Frontal cortex (tissue), 4 donors: Measurements from ENCODE around the gene RHBDL3. TPM values are rescaled to one million over a fixed set of nuclear protein-coding genes. Genes with fewer than 3 reads are reported as not detected.

Experiments
- DNase-seq, 2 donors: peaks; one replicate each; pipeline ENCODE4 v3.0.0; 2012; ENCODE audit warnings: low spot score in 2 of 2
- FAIRE-seq: peaks from 2 replicates; lab custom pipeline; 2012; peaks lifted over from hg19 to GRCh38; lab: Jason Lieb, UNC
- total RNA-seq: library from RNA; depleted of rRNA; stranded (reverse); fragments of >200 nt; gene quantifications from one replicate; pipeline ENCODE4 v1.2.3, GENCODE V29; 2014
- donor health status: control.
- donor health status: control.
- donor health status: control.

Gene RHBDL3
- total RNA-seq, 1 donor from 2014 or later, result 1.6 TPM

GRCh38 chr17:32266051-32266388 is 388 bp downstream of the RHBDL3 start:
- DNase-seq, result no peak
- no peak for FAIRE-seq

GRCh38 chr17:32266389-32267301 is 1.0 kb downstream of the RHBDL3 start:
- FAIRE-seq (no peak), DNase-seq (peak in 1 of 2 donors; percentile 46)

- FAIRE-seq (no peak), DNase-seq (no peak)
Observed at GRCh38 chr17:32267690-32268205, 2.1 kb downstream of the RHBDL3 start.

- DNase-seq (no peak), FAIRE-seq (no peak)
Observed at GRCh38 chr17:32268734-32269288, 3.2 kb downstream of the RHBDL3 start.

GRCh38 chr17:32269377-32269776 is 3.7 kb downstream of the RHBDL3 start:
- FAIRE-seq, result no peak
- DNase-seq, result peak in 1 of 2 donors; percentile 58

GRCh38 chr17:32271844-32272243 is 6.2 kb downstream of the RHBDL3 start:
- DNase-seq (no peak), FAIRE-seq (no peak)

- FAIRE-seq, result no peak
- DNase-seq, result no peak
Observed at GRCh38 chr17:32274101-32274500, 8.5 kb downstream of the RHBDL3 start.

DNA sequence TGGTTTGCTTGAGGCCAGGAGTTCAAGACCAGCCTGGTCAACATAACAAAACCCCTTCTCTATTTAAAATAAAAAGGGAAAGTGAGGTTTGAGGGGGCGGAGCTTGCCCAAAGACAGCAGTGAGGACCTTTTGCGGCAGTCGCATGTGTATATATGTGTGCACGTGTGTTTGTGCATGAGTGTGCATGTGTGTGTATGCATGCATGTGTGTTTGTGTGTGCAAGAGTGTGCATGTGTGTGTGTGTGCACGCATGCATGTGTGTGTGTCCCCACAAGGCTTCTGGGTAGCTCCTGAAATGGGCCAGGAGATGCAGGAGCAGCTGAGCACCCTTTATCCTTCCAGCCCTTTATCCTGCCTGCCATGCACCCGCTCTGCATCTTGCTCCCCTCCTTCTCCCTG is 9.0 kb downstream of the RHBDL3 start:
- no peak for FAIRE-seq
- DNase-seq, result no peak

GRCh38 chr17:32275060-32276042 is 9.7 kb downstream of the RHBDL3 start:
- DNase-seq (peak in 1 of 2 donors; percentile 55), FAIRE-seq (no peak)

GRCh38 chr17:32276171-32276601 is 10.6 kb downstream of the RHBDL3 start:
- no peak for DNase-seq
- FAIRE-seq, result no peak

DNA sequence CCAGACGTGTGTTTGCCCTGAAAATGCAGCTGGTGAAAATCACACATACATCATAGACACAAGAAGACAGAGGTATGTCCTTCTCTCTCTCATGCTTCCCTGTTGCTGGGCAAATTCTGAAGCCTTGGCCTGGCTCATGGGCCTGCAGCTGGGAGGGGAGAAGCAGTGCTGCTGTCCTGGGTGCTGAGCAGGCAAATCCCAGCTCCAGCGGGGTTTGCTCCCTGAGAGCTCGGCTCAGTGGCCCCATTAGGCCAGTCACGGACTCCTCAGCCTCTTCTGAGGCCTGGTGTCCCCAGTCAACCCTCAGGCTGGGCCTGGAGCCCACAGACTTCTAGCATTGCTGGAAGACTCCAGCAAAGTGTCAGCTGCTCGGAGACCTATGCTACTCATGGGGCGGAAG is 11.7 kb downstream of the RHBDL3 start:
- DNase-seq, result no peak
- no peak for FAIRE-seq

DNA sequence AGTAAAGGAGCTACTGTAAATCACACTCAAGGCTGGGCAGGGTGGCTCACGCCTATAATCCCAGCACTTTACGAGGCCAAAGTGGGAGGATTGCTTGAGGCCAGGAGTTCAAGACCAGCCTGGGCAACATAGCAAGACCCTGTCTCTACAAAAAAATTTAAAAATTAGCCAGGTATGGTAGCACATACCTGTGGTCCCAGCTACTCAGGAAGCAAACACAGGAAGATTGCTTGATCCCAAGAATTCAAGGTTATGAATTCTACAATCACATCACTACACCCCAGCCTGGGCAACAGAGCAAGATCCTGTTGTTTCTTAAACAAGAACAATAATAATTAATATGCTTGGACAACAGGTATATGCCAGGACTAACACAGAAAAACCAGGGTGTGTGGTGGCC is 13.2 kb downstream of the RHBDL3 start:
- FAIRE-seq (no peak), DNase-seq (no peak)

DNA sequence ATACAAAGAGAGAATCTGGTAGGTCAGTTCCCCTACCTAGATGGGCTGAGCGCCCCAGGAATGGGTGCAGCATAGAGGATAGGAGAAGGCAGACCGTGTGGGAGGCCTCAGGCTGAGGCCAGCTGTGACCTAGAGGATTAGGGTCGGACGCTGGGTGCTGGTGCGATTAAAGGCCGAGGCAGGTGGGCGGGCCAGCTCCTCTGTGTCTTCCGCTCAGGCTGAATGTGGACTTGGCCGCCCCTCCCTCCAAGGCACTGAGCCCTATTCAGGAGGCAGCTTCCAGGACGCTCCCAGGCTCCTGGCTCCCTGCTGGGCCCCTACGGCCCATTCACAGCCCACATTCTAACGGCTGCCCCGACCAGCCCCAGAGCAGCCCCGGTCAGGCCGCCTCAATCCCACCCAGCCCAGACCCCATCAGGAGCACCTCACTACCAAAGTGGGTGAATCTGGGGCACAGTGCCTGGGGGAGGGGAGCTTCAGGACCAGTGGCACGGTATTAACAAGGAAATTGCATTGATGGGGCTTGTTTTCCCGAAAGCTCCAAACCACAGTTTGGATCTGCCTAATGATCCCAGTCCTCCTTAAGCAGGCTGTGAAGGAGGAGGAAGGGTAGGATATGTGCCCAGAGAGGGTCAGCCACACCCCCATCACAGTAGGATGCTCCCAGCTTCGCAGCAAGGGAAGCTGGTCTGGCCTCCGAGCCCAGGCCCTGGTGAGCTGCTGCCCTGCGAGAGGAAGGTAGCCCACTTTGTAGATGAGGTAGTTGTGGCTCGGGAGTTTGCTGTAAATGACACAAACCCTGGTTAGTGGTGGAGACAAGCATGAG is 14.5 kb downstream of the RHBDL3 start:
- DNase-seq, result no peak
- no peak for FAIRE-seq

DNA sequence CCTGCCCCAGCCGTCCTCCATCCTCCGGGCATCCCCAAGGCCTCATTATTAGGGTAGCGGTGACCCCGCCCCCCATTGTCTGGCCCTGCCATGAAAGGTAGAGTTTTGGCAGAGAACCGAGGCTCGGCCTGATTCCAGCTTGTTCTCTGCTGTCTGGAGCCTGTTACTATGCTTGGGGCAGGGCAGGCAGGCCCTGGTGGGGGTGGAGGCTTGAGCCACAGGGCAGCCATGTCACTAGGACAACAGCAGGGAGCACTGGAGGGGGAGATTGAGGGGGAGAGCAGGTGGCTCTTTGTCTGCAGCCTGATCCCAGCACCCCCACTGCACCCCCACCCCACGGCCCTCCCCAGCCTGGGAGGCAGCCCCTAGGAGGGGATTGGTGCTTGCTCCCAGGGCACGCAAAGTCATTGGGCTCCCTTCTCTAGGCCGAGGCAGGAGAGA is 15.4 kb downstream of the RHBDL3 start:
- FAIRE-seq (no peak), DNase-seq (no peak)

DNA sequence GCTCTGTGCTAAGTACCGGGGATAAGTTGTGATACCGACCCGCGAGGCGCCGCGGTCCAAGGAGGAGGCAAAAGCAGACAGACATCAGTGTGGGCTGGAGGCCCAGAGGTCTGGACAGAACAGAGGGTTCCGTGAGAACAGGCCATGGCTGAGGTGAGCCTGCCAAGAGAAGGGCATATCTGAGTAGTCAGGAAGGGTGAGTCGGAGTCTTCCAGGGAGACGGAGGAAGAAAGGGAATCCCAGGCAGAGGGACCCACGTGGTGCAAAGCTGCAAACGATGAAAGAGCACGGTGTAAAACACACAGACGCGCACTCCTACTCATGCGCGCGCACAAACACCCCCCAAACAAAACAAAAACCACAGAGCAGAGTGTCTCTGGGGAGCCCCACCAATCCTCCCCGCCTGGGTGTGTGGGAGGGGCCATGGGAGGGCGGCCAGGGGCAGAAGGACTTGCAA is 18.1 kb downstream of the RHBDL3 start:
- DNase-seq (no peak), FAIRE-seq (no peak)

GRCh38 chr17:32285306-32285705 is 19.7 kb downstream of the RHBDL3 start:
- FAIRE-seq, result no peak
- DNase-seq, result no peak

DNA sequence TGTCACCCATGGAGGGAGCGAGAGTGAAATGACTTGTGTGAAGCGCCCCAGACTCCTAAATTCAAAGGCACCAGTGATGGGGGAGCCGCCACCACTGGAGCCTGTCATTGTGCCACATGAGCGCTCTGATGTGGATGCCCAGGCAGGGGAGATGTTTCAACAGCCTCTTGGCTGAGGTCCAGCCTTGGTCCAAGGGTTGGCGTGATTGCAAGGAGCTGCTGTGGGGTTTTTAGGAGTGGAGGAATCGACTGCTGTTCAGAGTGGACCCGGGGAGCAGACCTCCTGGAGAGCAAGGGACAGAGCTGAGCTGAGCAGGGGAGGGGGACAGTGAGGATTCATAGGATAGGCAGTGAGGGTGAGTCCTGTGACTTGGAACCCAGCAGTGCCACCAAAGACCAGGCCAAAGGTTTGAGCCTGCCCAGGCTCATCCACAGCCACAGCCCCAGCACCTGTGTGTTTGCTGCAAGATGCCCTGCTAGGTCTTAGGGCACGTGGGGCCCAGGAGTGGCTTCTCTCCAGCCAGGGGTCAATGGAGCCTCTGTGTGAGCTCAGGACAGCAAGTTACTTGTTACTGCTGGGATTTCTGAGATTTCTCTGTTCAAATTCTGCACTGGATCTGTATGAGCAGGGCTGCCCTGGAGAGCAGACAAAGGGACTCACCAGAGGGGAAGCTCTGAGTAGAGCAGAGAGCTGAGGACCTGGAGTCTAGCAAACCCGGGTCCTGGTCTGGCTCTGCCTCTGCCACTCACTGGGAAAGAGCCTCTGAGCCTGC is 20.3 kb downstream of the RHBDL3 start:
- FAIRE-seq (no peak), DNase-seq (peak; percentile 48 to 63)

GRCh38 chr17:32286518-32286900 is 20.9 kb downstream of the RHBDL3 start:
- no peak for FAIRE-seq

More at GRCh38 chr17:32286518-32286900, 20.9 kb downstream of the RHBDL3 start:
- DNase-seq, result no peak
